Tibial nerve (tissue), 4 donors: ENCODE measurements around the gene L3MBTL2. TPM values are rescaled to one million over a fixed set of nuclear protein-coding genes. Genes with fewer than 3 reads are reported as not detected.

ENCODE experiments used
- DNase-seq, 2 donors: peaks; one replicate each; pipeline ENCODE4 v3.0.0-alpha.2; 2019; ENCODE audit warnings: low spot score in 2 of 2
- H3K27ac ChIP-seq, 4 donors: fragments of 200-600 bp; sonication (generic) in 3 of 4; one replicate each; pipeline ENCODE4 v1.5.1; 2017 to 2019; ENCODE audit warnings: mild to moderate bottlenecking in 1 of 4
- H3K27me3 ChIP-seq, 2 donors: fragments of 200-600 bp; sonication (generic) in 1 of 2; one replicate each; pipeline versions ENCODE4 v1.5.1 to v1.6.0; 2017 to 2019
- H3K36me3 ChIP-seq, 3 donors: fragments of 200-600 bp; sonication (generic); one replicate each; pipeline ENCODE4 v1.5.1; 2018 to 2019
- H3K4me1 ChIP-seq, 4 donors: fragments of 200-600 bp; sonication (generic) in 3 of 4; one replicate each; pipeline ENCODE4 v1.5.1; 2017 to 2019
- H3K4me3 ChIP-seq, 4 donors: fragments of 200-600 bp; sonication (generic) in 3 of 4; one replicate each; pipeline ENCODE4 v1.5.1; 2017 to 2019; ENCODE audit warnings: mild to moderate bottlenecking in 1 of 4, moderate library complexity in 1 of 4
- H3K9me3 ChIP-seq, 4 donors: fragments of 200-600 bp; sonication (generic) in 3 of 4; one replicate each; pipeline ENCODE4 v1.5.1; 2017 to 2019
- EP300 ChIP-seq, 2 donors: sonication (generic); formaldehyde crosslinking; IDR thresholded peaks; one replicate each; pipeline ENCODE4 v1.6.1; 2017; ENCODE audit warnings: antibody characterized with exemption in 2 of 2, mild to moderate bottlenecking in 1 of 2
- POLR2A ChIP-seq, 2 donors: fragments of 450-650 bp; IDR thresholded peaks; one replicate each; pipeline ENCODE4 v1.6.1; 2017; ENCODE audit warnings: antibody characterized with exemption in 2 of 2, mild to moderate bottlenecking in 2 of 2, moderate library complexity in 2 of 2
- WGBS, 2 donors: methylation state at CpG; one replicate each; pipeline ENCODE4 v1.1.5; 2018; 5-methylcytosine and 5-hydroxymethylcytosine counted together
- total RNA-seq, 4 donors: library from RNA; depleted of rRNA; stranded (reverse); fragments of >200 nt; gene quantifications; one replicate each; pipeline ENCODE4 v1.1.0, GENCODE V29; 2016
- TF ChIP-seq, protein P1 (sequence below), 5 experiments: fragments of 200-600 bp in 3 of 5; fragments of 450-650 bp in 2 of 5; sonication (generic) in 3 of 5; IDR thresholded peaks; one replicate each; pipeline ENCODE4 v1.5.1; 2016 to 2019; ENCODE audit warnings: antibody characterized with exemption in 5 of 5, mild to moderate bottlenecking in 3 of 5, moderate library complexity in 2 of 5

The L3MBTL2 gene
- total RNA-seq, 4 donors from 2014 or later = 21.2 to 27.4 (median 24.3) TPM

DNA sequence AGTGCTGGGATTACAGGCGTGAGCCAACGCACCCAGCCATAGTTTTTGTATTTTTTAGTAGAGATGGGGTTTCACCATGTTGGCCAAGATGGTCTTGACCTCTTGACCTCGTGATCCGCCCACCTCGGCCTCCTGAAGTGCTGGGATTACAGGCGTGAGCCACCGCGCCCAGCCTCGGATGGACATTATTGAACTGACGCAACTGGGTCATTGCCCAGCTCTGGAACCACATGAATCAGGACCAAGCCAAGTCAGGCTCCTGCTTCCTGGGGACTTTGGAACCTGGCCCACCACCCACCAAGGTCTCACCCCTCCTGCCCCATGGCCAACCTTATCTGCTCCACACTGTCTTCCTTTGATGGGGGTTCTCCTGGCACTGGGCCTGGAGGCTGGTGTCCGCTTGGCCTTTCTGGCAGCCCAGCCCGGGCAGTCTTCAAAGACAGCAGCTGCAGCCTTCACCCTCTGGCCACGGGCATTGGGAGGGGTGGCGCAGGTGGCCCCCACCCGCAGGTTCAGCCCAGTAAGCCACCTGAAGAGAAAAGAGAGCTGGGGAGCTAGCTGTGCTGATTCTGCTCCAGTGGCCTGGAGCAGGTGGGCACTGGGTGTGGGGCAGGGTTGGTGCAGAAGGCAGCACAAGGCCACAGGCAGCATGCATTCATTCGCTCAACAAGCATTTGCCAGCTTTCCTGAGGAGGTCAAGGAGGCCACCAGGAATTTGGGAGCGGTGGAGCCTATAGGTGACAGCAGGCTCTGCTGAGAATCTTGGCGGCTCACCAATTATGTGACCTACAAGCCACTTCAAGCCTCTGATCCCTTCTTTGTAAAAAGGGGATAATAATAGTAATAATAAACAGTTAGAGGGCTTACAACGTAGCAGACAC is 29.9 kb downstream of the L3MBTL2 start:
- H3K36me3 ChIP-seq = peaks cover 0 to 47% (median 8%) of the 10 kb centered on the region in 3 donors
- 81 to 84% methylated on average over 18 to 19 of the region's 19 CpGs for WGBS, 2 donors
- DNase-seq = no peak
- no peak overlapping the region for H3K27ac ChIP-seq
- TF ChIP-seq, protein P1, sequence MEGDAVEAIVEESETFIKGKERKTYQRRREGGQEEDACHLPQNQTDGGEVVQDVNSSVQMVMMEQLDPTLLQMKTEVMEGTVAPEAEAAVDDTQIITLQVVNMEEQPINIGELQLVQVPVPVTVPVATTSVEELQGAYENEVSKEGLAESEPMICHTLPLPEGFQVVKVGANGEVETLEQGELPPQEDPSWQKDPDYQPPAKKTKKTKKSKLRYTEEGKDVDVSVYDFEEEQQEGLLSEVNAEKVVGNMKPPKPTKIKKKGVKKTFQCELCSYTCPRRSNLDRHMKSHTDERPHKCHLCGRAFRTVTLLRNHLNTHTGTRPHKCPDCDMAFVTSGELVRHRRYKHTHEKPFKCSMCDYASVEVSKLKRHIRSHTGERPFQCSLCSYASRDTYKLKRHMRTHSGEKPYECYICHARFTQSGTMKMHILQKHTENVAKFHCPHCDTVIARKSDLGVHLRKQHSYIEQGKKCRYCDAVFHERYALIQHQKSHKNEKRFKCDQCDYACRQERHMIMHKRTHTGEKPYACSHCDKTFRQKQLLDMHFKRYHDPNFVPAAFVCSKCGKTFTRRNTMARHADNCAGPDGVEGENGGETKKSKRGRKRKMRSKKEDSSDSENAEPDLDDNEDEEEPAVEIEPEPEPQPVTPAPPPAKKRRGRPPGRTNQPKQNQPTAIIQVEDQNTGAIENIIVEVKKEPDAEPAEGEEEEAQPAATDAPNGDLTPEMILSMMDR (IDR thresholded peaks at IDR 0.05) = no peak
- peaks cover 0 to 32% (median 15%) of the 10 kb centered on the region in 4 donors for H3K4me1 ChIP-seq
- H3K4me3 ChIP-seq = no peak overlapping the region
- H3K9me3 ChIP-seq = no peaks in the 10 kb centered on the region
- no peaks in the 10 kb centered on the region for H3K27me3 ChIP-seq

DNA sequence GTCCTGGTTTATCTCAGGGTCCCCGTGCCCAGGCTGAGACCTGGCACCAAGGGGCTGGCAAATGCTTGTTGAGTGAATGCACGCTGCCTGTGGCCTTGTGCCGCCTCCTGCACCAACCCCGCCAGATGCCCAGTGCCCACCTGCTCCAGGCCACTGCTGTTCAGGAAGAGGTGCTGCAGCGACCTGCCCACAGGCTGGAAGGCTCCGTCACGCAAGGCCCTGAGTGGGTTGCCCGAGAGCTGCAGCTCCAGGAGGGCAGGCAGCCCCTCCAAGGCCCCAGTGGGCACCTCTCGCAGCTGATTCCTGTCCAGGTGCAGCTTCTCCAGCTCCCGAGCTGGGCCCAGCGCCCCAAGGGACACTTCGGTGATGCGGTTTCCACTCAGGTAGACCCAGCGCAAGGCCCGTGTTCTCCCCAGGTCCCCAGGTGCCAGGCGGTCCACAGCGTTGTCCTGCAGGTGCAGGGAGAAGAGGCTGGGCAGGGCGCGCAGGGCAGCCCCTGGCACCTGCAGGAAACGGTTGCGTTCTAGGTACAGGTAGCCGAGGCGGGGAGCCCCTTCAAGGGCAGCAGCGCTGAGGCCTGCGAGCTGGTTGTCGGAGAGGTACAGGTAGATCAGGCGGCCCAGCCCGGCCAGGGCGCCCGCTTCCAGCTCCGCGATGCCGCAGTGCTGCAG is 32.1 kb downstream of the L3MBTL2 start:
- Histone ChIP-seq H3K27ac (peak overlapping the region in 3 of 4 donors; percentile 22 to 92 (median 50)), H3K27me3 (no peaks in the 10 kb centered on the region)
- 68 to 85% methylated on average over 11 to 25 of the region's 33 CpGs for WGBS, 2 donors

DNA sequence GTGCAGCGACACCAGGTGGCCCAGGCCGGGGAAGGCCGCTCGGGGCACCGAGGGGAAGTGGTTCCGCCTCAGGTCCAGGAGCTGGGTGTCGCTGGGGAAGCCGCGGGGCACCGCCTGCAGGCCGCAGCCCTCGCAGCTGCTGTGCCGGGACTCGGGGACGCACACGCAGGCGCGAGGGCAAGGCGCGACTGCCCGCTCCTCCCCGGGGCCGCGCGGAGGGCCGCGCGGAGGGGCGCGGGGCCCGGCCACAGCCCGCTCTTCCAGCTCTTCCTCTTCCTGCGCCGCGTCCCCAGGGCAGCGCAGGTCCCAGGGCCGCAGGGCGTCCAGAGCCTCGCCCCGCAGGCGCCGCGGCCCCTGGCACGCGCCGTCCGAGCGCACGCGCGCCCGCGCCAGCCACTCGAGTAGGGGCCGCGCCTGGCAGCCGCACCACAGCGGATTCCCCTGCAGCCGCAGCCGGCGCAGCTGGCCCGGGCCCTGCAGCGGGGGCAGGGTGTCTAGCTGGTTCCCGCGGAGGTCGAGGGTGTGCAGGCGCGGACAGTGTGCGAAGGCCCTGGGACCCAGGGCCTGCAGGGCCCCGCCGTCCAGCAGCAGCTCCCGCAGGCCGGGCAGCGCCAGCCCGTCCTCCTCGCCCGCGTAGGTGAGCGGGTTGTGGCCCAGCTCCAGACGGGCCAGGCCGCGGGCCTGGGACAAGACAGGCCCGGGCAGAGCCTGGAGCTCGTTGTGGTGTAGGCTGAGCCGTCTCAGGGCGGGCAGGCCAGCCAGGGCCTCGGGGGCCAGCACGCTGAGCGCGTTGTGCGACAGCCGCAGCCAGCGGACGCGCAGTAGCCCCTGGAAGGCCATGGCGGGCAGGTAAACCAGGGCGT is 32.8 kb downstream of the L3MBTL2 start:
- WGBS, 2 donors = 19 to 60% methylated on average over 1 to 67 of the region's 97 CpGs
- Histone ChIP-seq H3K27ac (peak overlapping the region in 3 of 4 donors; percentile 22 to 92 (median 50)), H3K36me3 (peaks cover 0 to 25% (median 0%) of the 10 kb centered on the region in 3 donors), H3K4me3 (peak overlapping the region; percentile 25 to 60 (median 40)), H3K27me3 (no peaks in the 10 kb centered on the region), H3K4me1 (peaks cover 0 to 39% (median 17%) of the 10 kb centered on the region in 4 donors), H3K9me3 (no peaks in the 10 kb centered on the region)
- TF ChIP-seq, protein P1 (IDR thresholded peaks at IDR 0.05) = peak; percentile 43 to 81 (median 60)
- TF ChIP-seq EP300 (IDR thresholded peaks at IDR 0.05) (no peak), POLR2A (IDR thresholded peaks at IDR 0.05) (no peak)
- peak in 1 of 2 donors; percentile 21 for DNase-seq

More for the DNA sequence above, 32.1 kb downstream of the L3MBTL2 start:
- peaks cover 0 to 39% (median 17%) of the 10 kb centered on the region in 4 donors for H3K4me1 ChIP-seq
- no peak for DNase-seq
- H3K36me3 ChIP-seq = peaks cover 0 to 29% (median 0%) of the 10 kb centered on the region in 3 donors
- peak overlapping the region; percentile 25 to 60 (median 40) for H3K4me3 ChIP-seq
- TF ChIP-seq, protein P1 (IDR thresholded peaks at IDR 0.05) = no peak
- TF ChIP-seq EP300 (IDR thresholded peaks at IDR 0.05) (no peak), POLR2A (IDR thresholded peaks at IDR 0.05) (no peak)
- H3K9me3 ChIP-seq = no peaks in the 10 kb centered on the region

DNA sequence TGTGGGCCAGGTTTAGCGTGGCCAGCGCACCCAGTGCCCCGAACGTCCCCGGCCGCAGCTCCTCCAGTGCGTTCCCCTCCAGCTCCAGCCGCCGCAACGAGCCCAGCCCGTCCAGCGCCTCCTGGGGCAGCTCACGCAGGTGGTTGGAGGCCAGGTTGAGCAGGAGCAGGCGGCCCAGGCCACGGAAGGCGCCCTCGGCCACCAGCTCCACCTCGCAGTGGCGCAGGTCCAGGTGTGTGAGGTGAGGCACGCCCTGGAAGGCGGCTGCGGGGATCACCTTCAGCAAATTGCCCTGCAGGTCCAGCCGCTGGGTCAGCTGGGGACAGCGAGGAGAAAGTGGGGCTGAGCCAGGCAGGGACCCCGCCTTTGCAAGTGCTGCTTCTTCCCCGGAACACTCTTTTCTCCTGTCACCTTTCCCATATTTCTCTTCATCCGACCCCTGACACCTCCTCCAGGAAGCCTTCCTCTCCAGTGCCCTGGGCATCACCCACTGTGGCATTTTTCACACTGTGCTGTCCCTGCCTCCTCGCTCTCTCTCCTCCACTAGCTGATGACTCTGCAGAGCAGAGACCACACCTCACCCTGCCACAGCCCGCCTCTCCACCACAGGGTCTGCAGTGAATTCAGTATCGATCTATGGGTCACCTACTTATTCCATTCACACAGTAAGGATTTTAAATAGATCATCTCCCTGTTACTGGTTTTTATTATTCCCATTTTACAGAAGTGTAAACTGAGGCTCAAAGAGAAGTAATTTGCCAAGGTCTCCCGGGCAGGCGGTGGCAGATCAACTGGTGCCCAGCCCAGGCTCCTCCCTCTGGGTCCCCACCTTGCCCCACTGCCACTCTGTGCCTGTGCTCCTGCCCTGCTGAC is 33.7 kb downstream of the L3MBTL2 start:
- peaks cover 0 to 23% (median 0%) of the 10 kb centered on the region in 3 donors for H3K36me3 ChIP-seq
- 91 to 94% methylated on average over 21 to 30 of the region's 32 CpGs for WGBS, 2 donors
- H3K27me3 ChIP-seq = no peaks in the 10 kb centered on the region
- peak overlapping the region in 1 of 4 donors; percentile 60 for H3K4me3 ChIP-seq
- peaks cover 0 to 39% (median 17%) of the 10 kb centered on the region in 4 donors for H3K4me1 ChIP-seq
- no peak for DNase-seq
- H3K9me3 ChIP-seq = no peaks in the 10 kb centered on the region
- no peak for TF ChIP-seq POLR2A (IDR thresholded peaks at IDR 0.05)
- no peak for TF ChIP-seq EP300 (IDR thresholded peaks at IDR 0.05)
- TF ChIP-seq, protein P1 (IDR thresholded peaks at IDR 0.05) = no peak
- peak overlapping the region in 3 of 4 donors; percentile 84 to 96 (median 92) for H3K27ac ChIP-seq
